GM12878 (cell line): ENCODE results near the gene ANKRD11. TPM values are rescaled to one million over a fixed set of nuclear protein-coding genes. Genes with fewer than 3 reads are reported as not detected.

ENCODE experiments used
- ATAC-seq: fragments of 200-7000 bp; cut with Tn5 transposase; 3 replicates; pipeline ENCODE4 v1.9.1; 2020; ENCODE audit warnings: mild to moderate bottlenecking, moderate library complexity
- BruUV-seq: library from RNA; stranded (reverse); fragments of 400-500 nt; replicated peaks from 2 replicates; lab custom pipeline; 2021; lab: Mats Ljungman, UMichigan
- CTCF ChIA-PET: fragments of 300-600 bp; sonication (Branson Sonifier 250); formaldehyde crosslinking; extraction: SDS; loops from one replicate; lab custom pipeline; 2021; ENCODE audit warnings: inconsistent platforms; lab: Yijun Ruan, JAX
- POLR2A ChIA-PET: fragments of 350-600 bp; formaldehyde crosslinking; extraction: SDS; loops from one replicate; lab custom pipeline; 2021; ENCODE audit warnings: inconsistent platforms; lab: Charles Lee
- RAD21 ChIA-PET: fragments of 300-600 bp; sonication (Branson Sonifier 250); formaldehyde crosslinking; loops from one replicate; lab custom pipeline; 2023; ENCODE audit warnings: antibody characterized with exemption; ENCODE audit not compliant: unreplicated experiment; lab: Charles Lee
- SMC1A ChIA-PET: fragments of 300-600 bp; sonication (Branson Sonifier 250); formaldehyde crosslinking; loops from one replicate; lab custom pipeline; 2023; ENCODE audit not compliant: unreplicated experiment, uncharacterized antibody; lab: Charles Lee
- DNase-seq: peaks from one replicate; pipeline ENCODE4 v3.0.0-alpha.2; 2011; ENCODE audit warnings: low read depth, low spot score
- FAIRE-seq: peaks from 3 replicates; lab custom pipeline; 2011; peaks lifted over from hg19 to GRCh38; lab: Jason Lieb, UNC
- H2AFZ ChIP-seq: 2 replicates; pipeline ENCODE4 v1.6.0; 2011; ENCODE audit warnings: low read depth, low read length, control low read depth; ENCODE audit not compliant: control insufficient read depth
- H3K27ac ChIP-seq: 2 replicates; pipeline ENCODE4 v1.5.1; 2011; ENCODE audit warnings: control low read depth; ENCODE audit not compliant: control insufficient read depth, insufficient read depth
- H3K27me3 ChIP-seq, 2 experiments: replicated peaks in 1 of 2; 2 replicates each; pipeline versions ENCODE4 v1.6.0 to v1.6.1; 2011; ENCODE audit warnings: low read length in 1 of 2; ENCODE audit not compliant: control insufficient read depth in 2 of 2, insufficient read depth in 2 of 2
- H3K36me3 ChIP-seq, 2 experiments: 2 replicates each; pipeline ENCODE4 v1.5.1; 2011; ENCODE audit warnings: low read length in 1 of 2; ENCODE audit not compliant: control insufficient read depth in 2 of 2, insufficient read depth in 2 of 2
- H3K4me1 ChIP-seq: 2 replicates; pipeline ENCODE4 v1.6.1; 2011; ENCODE audit warnings: mild to moderate bottlenecking, low read length, moderate library complexity, mixed read lengths; ENCODE audit not compliant: control insufficient read depth, insufficient read depth
- H3K4me2 ChIP-seq: 2 replicates; pipeline ENCODE4 v1.6.0; 2011; ENCODE audit warnings: control low read depth; ENCODE audit not compliant: control insufficient read depth, insufficient read depth
- H3K4me3 ChIP-seq: fragments of 200-600 bp; sonication (generic); 2 replicates; pipeline ENCODE4 v1.5.1; 2016
- H3K79me2 ChIP-seq: 2 replicates; pipeline ENCODE4 v1.6.0; 2011; ENCODE audit warnings: low read length; ENCODE audit not compliant: control insufficient read depth, insufficient read depth
- H3K9ac ChIP-seq: 2 replicates; pipeline ENCODE4 v1.8.0; 2011; ENCODE audit warnings: low read length, control low read depth, mixed read lengths; ENCODE audit not compliant: control insufficient read depth, insufficient read depth
- H3K9me3 ChIP-seq: replicated peaks from 3 replicates; pipeline ENCODE4 v1.5.1; 2011; ENCODE audit warnings: mild to moderate bottlenecking, low read length; ENCODE audit not compliant: control insufficient read depth, insufficient read depth
- H4K20me1 ChIP-seq: 2 replicates; pipeline ENCODE4 v1.6.0; 2011; ENCODE audit not compliant: control insufficient read depth, insufficient read depth
- BCL3 ChIP-seq: IDR thresholded peaks from 2 replicates; pipeline ENCODE4 v1.6.1; 2011; ENCODE audit warnings: borderline replicate concordance, low read depth, mild to moderate bottlenecking, moderate library complexity, low read length; ENCODE audit not compliant: insufficient read depth, poor library complexity, severe bottlenecking
- BRCA1 ChIP-seq: IDR thresholded peaks from 2 replicates; pipeline ENCODE4 v1.6.1; 2011; ENCODE audit warnings: low read depth, low read length, improper control_type of control experiment
- CEBPZ ChIP-seq: fragments of 150-350 bp; IDR thresholded peaks from 2 replicates; pipeline ENCODE4 v1.6.1; 2016; ENCODE audit warnings: low read depth, low read length
- E2F8 ChIP-seq: fragments of 450-650 bp; IDR thresholded peaks from 2 replicates; pipeline ENCODE4 v1.6.1; 2018; ENCODE audit warnings: mild to moderate bottlenecking, low read depth, moderate library complexity; ENCODE audit not compliant: partially characterized antibody
- FOXK2 ChIP-seq: fragments of 450-650 bp; IDR thresholded peaks from 2 replicates; pipeline ENCODE4 v1.6.1; 2017; ENCODE audit warnings: mild to moderate bottlenecking, moderate library complexity
- RCOR1 ChIP-seq: conservative IDR thresholded peaks from 2 replicates; pipeline ENCODE4 v1.6.1; 2012; ENCODE audit warnings: low read depth, low read length, improper control_type of control experiment
- SMAD5 ChIP-seq: IDR thresholded peaks from 2 replicates; pipeline ENCODE4 v1.6.1; 2016; ENCODE audit warnings: antibody characterized with exemption, low read depth
- SMARCA5 ChIP-seq: fragments of 450-650 bp; IDR thresholded peaks from 2 replicates; pipeline ENCODE4 v1.6.1; 2017; ENCODE audit warnings: mild to moderate bottlenecking
- STAT3 ChIP-seq: IDR thresholded peaks from 2 replicates; pipeline ENCODE4 v1.6.1; 2011; ENCODE audit warnings: low read depth, low read length, improper control_type of control experiment
- TAF1 ChIP-seq: IDR thresholded peaks from 2 replicates; pipeline ENCODE4 v1.6.1; 2011; ENCODE audit warnings: mild to moderate bottlenecking, low read depth, low read length, borderline replicate concordance
- ZBTB33 ChIP-seq: fragments of 450-650 bp; IDR thresholded peaks from 2 replicates; pipeline ENCODE4 v1.6.1; 2017; ENCODE audit warnings: mild to moderate bottlenecking
- ZNF274 ChIP-seq: IDR thresholded peaks from one replicate; pipeline ENCODE4 v1.8.0; 2011; ENCODE audit not compliant: insufficient read length, insufficient read depth
- WGBS: methylation state at CpG from one replicate; pipeline ENCODE4 v1.1.6; 2016; ENCODE audit warnings: low lambda C conversion rate; ENCODE audit not compliant: insufficient replicate concordance, insufficient coverage; ENCODE audit errors: missing lambda C conversion rate; 5-methylcytosine and 5-hydroxymethylcytosine counted together
- in situ Hi-C: fragments of 300-500 bp; cut with MboI; formaldehyde crosslinking; loops from 9 replicates; pipeline ENCODE4 v1.14.3; 2018; ENCODE audit warnings: mixed read lengths
- intact Hi-C: fragments of 100-400 bp; cut with micrococcal nuclease; formaldehyde crosslinking; loops from one replicate; pipeline ENCODE4 v1.14.2; 2022; ENCODE audit not compliant: unreplicated experiment
- polyA plus RNA-seq, 11 experiments: library from polyadenylated mRNA; depleted of rRNA in 4 of 11; unstranded in 6 of 11; stranded (reverse) in 5 of 11; fragments of >200 nt; fragmentation: Nextera tagmentation in 4 of 11; fragmentation: Illumina TruSeq in 1 of 11; extraction: Ambion mirVana in 4 of 11; extraction: Trizol in 1 of 11; gene quantifications; 1 replicate in 1 of 11; 2 replicates in 10 of 11; pipeline versions ENCODE4 v1.2.1 to v1.2.3, GENCODE V29; 2011 to 2016; ENCODE audit warnings: inconsistent platforms in 2 of 11, missing spikeins in 2 of 11, low read depth in 1 of 11
- total RNA-seq, 4 experiments: library from RNA; depleted of rRNA in 3 of 4; stranded (reverse); fragments of >200 nt in 3 of 4; fragmentation: Illumina TruSeq in 1 of 4; extraction: Trizol in 1 of 4; gene quantifications; 2 replicates each; pipeline versions ENCODE4 v1.2.1 to v1.2.3, GENCODE V29; 2013 to 2021

ANKRD11 gene
- total and polyA plus RNA-seq, 10 of the 15 experiments (the other 5 are each of a cell fraction or from before 2014, with no cell fraction given), result 5.1 to 103 (median 27.4) TPM

GRCh38 chr16:89230255-89230654 lies 260.1 kb downstream of the ANKRD11 start:
- in situ Hi-C loops (no loop called here), intact Hi-C loops (no loop called here)
- H3K4me3 ChIP-seq, result no peak overlapping the region
- H3K4me1 ChIP-seq, result no peaks in the 10 kb centered on the region
- H3K9ac ChIP-seq, result no peak overlapping the region
- no peaks in the 10 kb centered on the region for H3K27me3 ChIP-seq
- no peaks in the 10 kb centered on the region for H3K79me2 ChIP-seq
- H3K9me3 ChIP-seq, result peaks cover 19% of the 10 kb centered on the region
- ATAC-seq (no peak), DNase-seq (no peak), FAIRE-seq (no peak)
- peaks cover 3 to 20% of the 10 kb centered on the region in 2 experiments for H3K36me3 ChIP-seq
- H2AFZ ChIP-seq, result no peak overlapping the region
- no peaks in the 10 kb centered on the region for H4K20me1 ChIP-seq
- RAD21 ChIA-PET, result no interaction called here
- no peak overlapping the region for H3K27ac ChIP-seq
- POLR2A ChIA-PET, result no interaction called here
- 98% methylated on average over 14 of the region's 14 CpGs for whole genome bisulfite sequencing
- BruUV-seq, result no TSS peak
- SMC1A ChIA-PET, result no interaction called here
- CTCF ChIA-PET, result no interaction called here
- H3K4me2 ChIP-seq, result no peak overlapping the region
- no peak for TF ChIP-seq E2F8
- no peak for TF ChIP-seq CEBPZ
- TF ChIP-seq RCOR1, result no peak
- TF ChIP-seq SMAD5, result no peak
- TF ChIP-seq STAT3, result no peak
- no peak for TF ChIP-seq ZNF274
- TF ChIP-seq ZBTB33, result no peak
- TF ChIP-seq TAF1, result no peak
- TF ChIP-seq BRCA1, result no peak
- TF ChIP-seq BCL3, result no peak
- TF ChIP-seq SMARCA5, result no peak
- no peak for TF ChIP-seq FOXK2
